Measurements from ENCODE around the gene UBE2F. TPM values are rescaled to one million over a fixed set of nuclear protein-coding genes. Genes with fewer than 3 reads are reported as not detected.

The UBE2F gene
- polyA plus RNA-seq, 2 of the 4 experiments (the other 2 are of a cell fraction): 49.7 to 81.1 TPM

DNA sequence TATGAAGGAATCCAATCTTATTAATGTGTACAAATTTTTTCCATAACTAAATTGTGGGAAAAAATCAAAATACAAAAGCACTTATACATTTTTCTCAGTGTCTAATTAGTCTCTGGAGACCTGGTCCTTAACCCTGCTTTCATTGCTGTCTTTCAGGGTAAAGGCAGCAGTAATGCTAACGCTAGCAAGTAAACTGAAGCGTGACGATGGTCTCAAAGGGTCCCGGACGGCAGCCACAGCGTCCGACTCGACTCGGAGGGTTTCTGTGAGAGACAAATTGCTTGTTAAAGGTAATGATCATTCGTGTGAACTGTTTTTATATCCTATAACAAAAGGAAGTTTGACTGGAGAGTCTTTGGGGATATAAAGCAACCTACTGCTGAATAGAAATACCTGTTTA lies 6.1 kb downstream of the UBE2F start:
- no peak for DNase-seq (ENCODE audit: low read depth in 1 of 2, low spot score in 1 of 2)
- no peak overlapping the region for H3K4me3 ChIP-seq
- no peak for TF ChIP-seq ZFP36 (IDR thresholded peaks at IDR 0.05; ENCODE audit: borderline replicate concordance, partially characterized antibody)
- TF ChIP-seq HOXA7 (CRISPR knock-in tag; IDR thresholded peaks at IDR 0.05): no peak
- TF ChIP-seq REST (IDR thresholded peaks at IDR 0.05): no peak
- TF ChIP-seq HOXB13 (CRISPR knock-in tag; IDR thresholded peaks at IDR 0.05; ENCODE audit: low read depth): no peak
- no peak for TF ChIP-seq ZNF302 (CRISPR knock-in tag; IDR thresholded peaks at IDR 0.05)
- TF ChIP-seq CHD2 (IDR thresholded peaks at IDR 0.05; ENCODE audit: low read length, partially characterized antibody): no peak
- TF ChIP-seq ESRRA (IDR thresholded peaks at IDR 0.05; ENCODE audit: borderline replicate concordance, low read length): no peak
- TF ChIP-seq HDAC2 (IDR thresholded peaks at IDR 0.05): no peak
- TF ChIP-seq RAD21 (conservative IDR thresholded peaks at IDR 0.05 in 1 of 2, IDR thresholded peaks at IDR 0.05 in 1 of 2): no peak
- TF ChIP-seq CEBPB (IDR thresholded peaks at IDR 0.05): no peak
- no peak for TF ChIP-seq FOSL2 (IDR thresholded peaks at IDR 0.05)
- TF ChIP-seq FOSL2 (CRISPR knock-in tag; IDR thresholded peaks at IDR 0.05): no peak
- no peak for TF ChIP-seq KDM5A (IDR thresholded peaks at IDR 0.05)
- TF ChIP-seq GATA3 (IDR thresholded peaks at IDR 0.05; ENCODE audit: borderline replicate concordance): no peak
- TF ChIP-seq, protein P1, sequence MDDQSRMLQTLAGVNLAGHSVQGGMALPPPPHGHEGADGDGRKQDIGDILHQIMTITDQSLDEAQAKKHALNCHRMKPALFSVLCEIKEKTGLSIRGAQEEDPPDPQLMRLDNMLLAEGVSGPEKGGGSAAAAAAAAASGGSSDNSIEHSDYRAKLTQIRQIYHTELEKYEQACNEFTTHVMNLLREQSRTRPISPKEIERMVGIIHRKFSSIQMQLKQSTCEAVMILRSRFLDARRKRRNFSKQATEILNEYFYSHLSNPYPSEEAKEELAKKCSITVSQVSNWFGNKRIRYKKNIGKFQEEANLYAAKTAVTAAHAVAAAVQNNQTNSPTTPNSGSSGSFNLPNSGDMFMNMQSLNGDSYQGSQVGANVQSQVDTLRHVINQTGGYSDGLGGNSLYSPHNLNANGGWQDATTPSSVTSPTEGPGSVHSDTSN (IDR thresholded peaks at IDR 0.05): no peak
- no peak for TF ChIP-seq CTCF (IDR thresholded peaks at IDR 0.05)
- TF ChIP-seq SMC3 (IDR thresholded peaks at IDR 0.05): no peak
- TF ChIP-seq TFCP2L1 (CRISPR knock-in tag; IDR thresholded peaks at IDR 0.05): no peak
- no peak for TF ChIP-seq JUN (IDR thresholded peaks at IDR 0.05)
- TF ChIP-seq POLR2A (IDR thresholded peaks at IDR 0.05; ENCODE audit: low read length): no peak
- TF ChIP-seq, protein P2, sequence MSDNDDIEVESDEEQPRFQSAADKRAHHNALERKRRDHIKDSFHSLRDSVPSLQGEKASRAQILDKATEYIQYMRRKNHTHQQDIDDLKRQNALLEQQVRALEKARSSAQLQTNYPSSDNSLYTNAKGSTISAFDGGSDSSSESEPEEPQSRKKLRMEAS (IDR thresholded peaks at IDR 0.05): no peak
- 90% methylated on average over 10 of the region's 10 CpGs for WGBS (ENCODE audit: missing lambda C conversion rate)
- H3K4me1 ChIP-seq: peaks cover 7% of the 10 kb centered on the region
- H3K9me3 ChIP-seq: no peaks in the 10 kb centered on the region
- CTCF ChIA-PET: no interaction called here
- H3K4me2 ChIP-seq: no peak overlapping the region
- H3K27ac ChIP-seq: no peak overlapping the region
- FAIRE-seq: no peak
- ATAC-seq: no peak
- POLR2A ChIA-PET: no interaction called here

- CTCF ChIA-PET: no interaction called here
- Histone ChIP-seq H3K4me1 (no peaks in the 10 kb centered on the region), H3K4me2 (no peak overlapping the region), H3K27ac (no peak overlapping the region), H3K9me3 (no peaks in the 10 kb centered on the region), H3K4me3 (no peak overlapping the region)
- ATAC-seq: no peak
- POLR2A ChIA-PET: no interaction called here
- DNase-seq (ENCODE audit: low read depth in 1 of 2, low spot score in 1 of 2): no peak
- FAIRE-seq: no peak
- TF ChIP-seq CHD4 (IDR thresholded peaks at IDR 0.05; ENCODE audit: borderline replicate concordance) (no peak), SMC3 (IDR thresholded peaks at IDR 0.05) (no peak), NPAS2 (CRISPR knock-in tag; IDR thresholded peaks at IDR 0.05; ENCODE audit: borderline replicate concordance) (no peak), FOSL2 (IDR thresholded peaks at IDR 0.05) (no peak), FOSL2 (CRISPR knock-in tag; IDR thresholded peaks at IDR 0.05) (no peak), KDM1A (IDR thresholded peaks at IDR 0.05; ENCODE audit: low read depth) (no peak), HOXB5 (CRISPR knock-in tag; IDR thresholded peaks at IDR 0.05) (no peak), MAZ (IDR thresholded peaks at IDR 0.05; ENCODE audit: borderline replicate concordance, low read depth, low read length) (no peak), ELK1 (IDR thresholded peaks at IDR 0.05; ENCODE audit: low read depth, low read length) (no peak), TFCP2L1 (CRISPR knock-in tag; IDR thresholded peaks at IDR 0.05) (no peak), NR3C1 (IDR thresholded peaks at IDR 0.05) (no peak)
- 92% methylated on average over 2 of the region's 2 CpGs for WGBS (ENCODE audit: missing lambda C conversion rate)
Observed at GRCh38 chr2:237977380-237977779, 10.6 kb downstream of the UBE2F start.

Measured in A549 (cell line).